ENCODE measurements around the gene CCDC122. TPM values are rescaled to one million over a fixed set of nuclear protein-coding genes. Genes with fewer than 3 reads are reported as not detected.

CCDC122 gene
- total RNA-seq, 1 donor, result 16.0 TPM

GRCh38 chr13:43797869-43798268 lies 81.7 kb downstream of the CCDC122 start:
- H3K4me3 ChIP-seq (ENCODE audit: low read depth, low read length), result no peak overlapping the region
- TF ChIP-seq CTCF (IDR thresholded peaks at IDR 0.05; ENCODE audit: insufficient read depth, low read depth, low read length), result peak; percentile 26
- DNase-seq (ENCODE audit: low read depth), result peak; percentile 24

DNA sequence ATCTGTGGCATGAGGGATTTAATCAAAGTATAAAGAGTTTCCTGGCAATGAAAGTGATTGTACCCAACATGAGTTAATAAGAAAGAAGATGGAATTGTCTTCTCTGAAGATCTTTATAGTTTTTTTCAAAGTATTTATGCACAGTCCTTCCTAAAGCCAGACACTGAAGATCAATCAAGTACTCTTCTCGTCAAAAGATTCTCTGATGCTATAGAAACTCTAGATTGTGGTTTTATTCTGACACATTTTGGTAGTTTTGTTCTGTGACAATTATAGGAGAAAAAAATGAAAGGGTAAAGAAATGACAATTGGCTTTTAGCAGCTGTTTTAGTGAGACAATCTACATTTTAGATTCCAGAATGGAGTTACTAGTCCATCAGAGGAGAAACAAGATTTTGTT lies 82.4 kb downstream of the CCDC122 start:
- no peak for DNase-seq (ENCODE audit: low read depth)
- no peak for TF ChIP-seq CTCF (IDR thresholded peaks at IDR 0.05; ENCODE audit: insufficient read depth, low read depth, low read length)
- no peak overlapping the region for H3K4me3 ChIP-seq (ENCODE audit: low read depth, low read length)

GRCh38 chr13:43794416-43794815 lies 85.1 kb downstream of the CCDC122 start:
- peak; percentile 6 for DNase-seq (ENCODE audit: low read depth)
- H3K4me3 ChIP-seq (ENCODE audit: low read depth, low read length), result no peak overlapping the region
- no peak for TF ChIP-seq CTCF (IDR thresholded peaks at IDR 0.05; ENCODE audit: insufficient read depth, low read depth, low read length)

- no peak overlapping the region for H3K4me3 ChIP-seq (ENCODE audit: low read depth, low read length)
- TF ChIP-seq CTCF (IDR thresholded peaks at IDR 0.05; ENCODE audit: insufficient read depth, low read depth, low read length), result no peak
- DNase-seq (ENCODE audit: low read depth), result peak; percentile 3
These were observed 87.3 kb downstream of the CCDC122 start for GRCh38 chr13:43792076-43792881.

DNA sequence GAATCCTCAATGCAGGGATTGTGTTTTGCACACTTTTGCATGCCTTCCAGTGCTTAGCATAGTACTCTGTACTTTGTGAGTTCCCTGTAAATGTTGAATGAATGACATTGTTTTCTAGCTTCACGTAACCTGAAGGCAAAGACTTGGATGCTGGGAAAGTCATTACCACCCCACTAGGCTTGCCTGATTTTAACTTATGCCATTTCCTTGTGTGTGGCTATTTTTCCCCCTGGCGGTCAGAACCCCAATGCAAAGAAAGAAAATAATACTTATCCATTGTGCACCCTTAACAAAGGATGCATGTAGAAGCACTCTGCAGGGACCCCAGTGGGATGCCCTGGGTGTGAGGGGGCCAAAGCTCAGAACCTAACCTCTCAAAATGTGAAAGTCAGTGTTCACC lies 91.5 kb downstream of the CCDC122 start:
- no peak overlapping the region for H3K4me3 ChIP-seq (ENCODE audit: low read depth, low read length)
- TF ChIP-seq CTCF (IDR thresholded peaks at IDR 0.05; ENCODE audit: insufficient read depth, low read depth, low read length), result peak; percentile 22
- peak; percentile 21 for DNase-seq (ENCODE audit: low read depth)

- peak overlapping the region; percentile 72 for H3K4me3 ChIP-seq (ENCODE audit: low read depth, low read length)
- DNase-seq (ENCODE audit: low read depth), result no peak
- no peak for TF ChIP-seq CTCF (IDR thresholded peaks at IDR 0.05; ENCODE audit: insufficient read depth, low read depth, low read length)
These were observed 92.0 kb downstream of the CCDC122 start for GRCh38 chr13:43787518-43787891.

All from fibroblast of villous mesenchyme (primary cell).